ENCODE data around the gene KDM3B.

GRCh38 chr5:138389332-138389731 is 36.8 kb downstream of the KDM3B start:
- TF ChIP-seq GLIS3 (CRISPR knock-in tag; IDR thresholded peaks at IDR 0.05) = no peak
- TF ChIP-seq CSDC2 (CRISPR knock-in tag; IDR thresholded peaks at IDR 0.05) = no peak
- TF ChIP-seq, protein P1, sequence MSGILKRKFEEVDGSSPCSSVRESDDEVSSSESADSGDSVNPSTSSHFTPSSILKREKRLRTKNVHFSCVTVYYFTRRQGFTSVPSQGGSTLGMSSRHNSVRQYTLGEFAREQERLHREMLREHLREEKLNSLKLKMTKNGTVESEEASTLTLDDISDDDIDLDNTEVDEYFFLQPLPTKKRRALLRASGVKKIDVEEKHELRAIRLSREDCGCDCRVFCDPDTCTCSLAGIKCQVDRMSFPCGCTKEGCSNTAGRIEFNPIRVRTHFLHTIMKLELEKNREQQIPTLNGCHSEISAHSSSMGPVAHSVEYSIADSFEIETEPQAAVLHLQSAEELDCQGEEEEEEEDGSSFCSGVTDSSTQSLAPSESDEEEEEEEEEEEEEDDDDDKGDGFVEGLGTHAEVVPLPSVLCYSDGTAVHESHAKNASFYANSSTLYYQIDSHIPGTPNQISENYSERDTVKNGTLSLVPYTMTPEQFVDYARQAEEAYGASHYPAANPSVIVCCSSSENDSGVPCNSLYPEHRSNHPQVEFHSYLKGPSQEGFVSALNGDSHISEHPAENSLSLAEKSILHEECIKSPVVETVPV (CRISPR knock-in tag; IDR thresholded peaks at IDR 0.05) = no peak
- no peak for TF ChIP-seq OSR1 (CRISPR knock-in tag; IDR thresholded peaks at IDR 0.05)
- no peak for TF ChIP-seq PPARA (CRISPR knock-in tag; IDR thresholded peaks at IDR 0.05; ENCODE audit: borderline replicate concordance)
- no peak for TF ChIP-seq CREB5 (CRISPR knock-in tag; IDR thresholded peaks at IDR 0.05; ENCODE audit: low read depth)
- TF ChIP-seq, protein P2, sequence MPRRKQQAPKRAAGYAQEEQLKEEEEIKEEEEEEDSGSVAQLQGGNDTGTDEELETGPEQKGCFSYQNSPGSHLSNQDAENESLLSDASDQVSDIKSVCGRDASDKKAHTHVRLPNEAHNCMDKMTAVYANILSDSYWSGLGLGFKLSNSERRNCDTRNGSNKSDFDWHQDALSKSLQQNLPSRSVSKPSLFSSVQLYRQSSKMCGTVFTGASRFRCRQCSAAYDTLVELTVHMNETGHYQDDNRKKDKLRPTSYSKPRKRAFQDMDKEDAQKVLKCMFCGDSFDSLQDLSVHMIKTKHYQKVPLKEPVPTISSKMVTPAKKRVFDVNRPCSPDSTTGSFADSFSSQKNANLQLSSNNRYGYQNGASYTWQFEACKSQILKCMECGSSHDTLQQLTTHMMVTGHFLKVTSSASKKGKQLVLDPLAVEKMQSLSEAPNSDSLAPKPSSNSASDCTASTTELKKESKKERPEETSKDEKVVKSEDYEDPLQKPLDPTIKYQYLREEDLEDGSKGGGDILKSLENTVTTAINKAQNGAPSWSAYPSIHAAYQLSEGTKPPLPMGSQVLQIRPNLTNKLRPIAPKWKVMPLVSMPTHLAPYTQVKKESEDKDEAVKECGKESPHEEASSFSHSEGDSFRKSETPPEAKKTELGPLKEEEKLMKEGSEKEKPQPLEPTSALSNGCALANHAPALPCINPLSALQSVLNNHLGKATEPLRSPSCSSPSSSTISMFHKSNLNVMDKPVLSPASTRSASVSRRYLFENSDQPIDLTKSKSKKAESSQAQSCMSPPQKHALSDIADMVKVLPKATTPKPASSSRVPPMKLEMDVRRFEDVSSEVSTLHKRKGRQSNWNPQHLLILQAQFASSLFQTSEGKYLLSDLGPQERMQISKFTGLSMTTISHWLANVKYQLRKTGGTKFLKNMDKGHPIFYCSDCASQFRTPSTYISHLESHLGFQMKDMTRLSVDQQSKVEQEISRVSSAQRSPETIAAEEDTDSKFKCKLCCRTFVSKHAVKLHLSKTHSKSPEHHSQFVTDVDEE (CRISPR knock-in tag; IDR thresholded peaks at IDR 0.05) = no peak
- TF ChIP-seq, protein P3, sequence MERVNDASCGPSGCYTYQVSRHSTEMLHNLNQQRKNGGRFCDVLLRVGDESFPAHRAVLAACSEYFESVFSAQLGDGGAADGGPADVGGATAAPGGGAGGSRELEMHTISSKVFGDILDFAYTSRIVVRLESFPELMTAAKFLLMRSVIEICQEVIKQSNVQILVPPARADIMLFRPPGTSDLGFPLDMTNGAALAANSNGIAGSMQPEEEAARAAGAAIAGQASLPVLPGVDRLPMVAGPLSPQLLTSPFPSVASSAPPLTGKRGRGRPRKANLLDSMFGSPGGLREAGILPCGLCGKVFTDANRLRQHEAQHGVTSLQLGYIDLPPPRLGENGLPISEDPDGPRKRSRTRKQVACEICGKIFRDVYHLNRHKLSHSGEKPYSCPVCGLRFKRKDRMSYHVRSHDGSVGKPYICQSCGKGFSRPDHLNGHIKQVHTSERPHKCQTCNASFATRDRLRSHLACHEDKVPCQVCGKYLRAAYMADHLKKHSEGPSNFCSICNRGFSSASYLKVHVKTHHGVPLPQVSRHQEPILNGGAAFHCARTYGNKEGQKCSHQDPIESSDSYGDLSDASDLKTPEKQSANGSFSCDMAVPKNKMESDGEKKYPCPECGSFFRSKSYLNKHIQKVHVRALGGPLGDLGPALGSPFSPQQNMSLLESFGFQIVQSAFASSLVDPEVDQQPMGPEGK (CRISPR knock-in tag; IDR thresholded peaks at IDR 0.05; ENCODE audit: borderline replicate concordance) = no peak
- TF ChIP-seq ARNTL (CRISPR knock-in tag; IDR thresholded peaks at IDR 0.05; ENCODE audit: borderline replicate concordance, low read depth) = no peak
- TF ChIP-seq TOX (CRISPR knock-in tag; IDR thresholded peaks at IDR 0.05; ENCODE audit: borderline replicate concordance) = no peak
- TF ChIP-seq ZNF8 (CRISPR knock-in tag; IDR thresholded peaks at IDR 0.05) = no peak
- no peak for TF ChIP-seq ZFP30 (CRISPR knock-in tag; IDR thresholded peaks at IDR 0.05)

All from SK-N-SH treated with all-trans-retinoic acid at 6 μM for 48 hours (cell line).